HTERT RPE-1 (cell line): ENCODE measurements around the gene RGS9.
"Not testable (repeated sequence)": the region's sequence is repeated elsewhere in the genome, so short reads cannot be mapped to it uniquely, and the experiment has no call there.

Experiments used
- in situ Hi-C: fragments of 300-500 bp; cut with MboI; formaldehyde crosslinking; loops from 4 replicates; pipeline ENCODE4 v1.14.3; 2020; ENCODE audit warnings: low sequenced_read_pairs

The RGS9 gene

GRCh38 chr17:65109990-65110680, 27.0 kb upstream of the RGS9 start:
- in situ Hi-C loops, result no loop called here

DNA sequence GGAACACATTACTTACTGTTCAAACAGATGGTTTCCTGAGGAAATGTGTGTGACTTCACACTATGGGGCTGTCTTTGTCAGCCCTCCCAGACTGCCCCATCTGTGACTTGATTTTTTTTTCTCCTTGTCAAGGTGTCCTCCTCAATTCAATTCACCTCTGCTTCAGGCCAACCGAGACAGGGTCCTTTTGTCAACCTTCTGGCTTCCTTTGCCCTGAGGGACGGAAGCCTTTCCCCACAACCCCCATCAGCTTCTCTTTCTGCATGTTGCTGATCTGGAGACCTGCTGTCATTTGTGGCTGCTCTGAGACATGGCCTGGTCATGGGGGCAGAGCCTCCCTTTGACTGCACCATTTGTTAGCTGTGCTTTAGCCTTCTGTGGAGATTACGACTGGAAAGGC, 21.3 kb upstream of the RGS9 start:
- in situ Hi-C loops, result no loop called here

GRCh38 chr17:65116515-65116914, 20.7 kb upstream of the RGS9 start:
- in situ Hi-C loops, result not testable (repeated sequence)

DNA sequence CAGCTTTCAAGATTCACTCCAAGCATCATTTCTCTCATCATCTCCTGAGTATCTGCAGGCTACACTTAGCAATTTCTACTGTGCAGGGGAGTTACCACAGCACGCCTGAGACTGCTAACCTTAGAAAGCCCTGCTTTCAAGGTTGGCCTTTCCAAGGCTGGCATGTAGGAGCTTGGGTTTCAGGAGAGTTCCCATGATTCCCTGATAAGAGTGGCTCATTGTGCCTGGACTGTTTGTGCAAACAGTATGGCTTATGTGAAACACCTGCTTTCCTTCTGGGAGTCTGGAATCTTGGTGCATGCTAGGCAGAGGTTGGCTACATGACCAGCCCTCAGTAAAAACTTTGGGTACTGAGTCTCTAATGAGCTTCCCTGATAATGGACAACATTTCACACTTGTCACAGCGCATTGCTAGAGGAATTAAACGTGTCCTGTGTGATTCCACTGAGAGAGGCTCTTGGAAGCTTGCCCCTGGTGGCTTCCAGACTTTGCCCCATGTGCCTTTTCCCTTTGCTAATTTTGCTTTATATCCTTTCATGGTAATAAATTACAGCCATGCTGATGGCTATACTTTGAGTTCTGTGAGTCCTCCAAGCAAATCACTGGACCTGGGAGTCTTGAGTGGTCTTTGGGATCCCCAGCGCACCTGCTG, 19.7 kb upstream of the RGS9 start:
- in situ Hi-C loops, result no loop called here

GRCh38 chr17:65121368-65121767, 15.8 kb upstream of the RGS9 start:
- in situ Hi-C loops, result no loop called here

- in situ Hi-C loops, result no loop called here
Observed at GRCh38 chr17:65121916-65122806, 15.0 kb upstream of the RGS9 start.

- in situ Hi-C loops, result no loop called here
Observed at GRCh38 chr17:65122836-65123756, 14.1 kb upstream of the RGS9 start.

DNA sequence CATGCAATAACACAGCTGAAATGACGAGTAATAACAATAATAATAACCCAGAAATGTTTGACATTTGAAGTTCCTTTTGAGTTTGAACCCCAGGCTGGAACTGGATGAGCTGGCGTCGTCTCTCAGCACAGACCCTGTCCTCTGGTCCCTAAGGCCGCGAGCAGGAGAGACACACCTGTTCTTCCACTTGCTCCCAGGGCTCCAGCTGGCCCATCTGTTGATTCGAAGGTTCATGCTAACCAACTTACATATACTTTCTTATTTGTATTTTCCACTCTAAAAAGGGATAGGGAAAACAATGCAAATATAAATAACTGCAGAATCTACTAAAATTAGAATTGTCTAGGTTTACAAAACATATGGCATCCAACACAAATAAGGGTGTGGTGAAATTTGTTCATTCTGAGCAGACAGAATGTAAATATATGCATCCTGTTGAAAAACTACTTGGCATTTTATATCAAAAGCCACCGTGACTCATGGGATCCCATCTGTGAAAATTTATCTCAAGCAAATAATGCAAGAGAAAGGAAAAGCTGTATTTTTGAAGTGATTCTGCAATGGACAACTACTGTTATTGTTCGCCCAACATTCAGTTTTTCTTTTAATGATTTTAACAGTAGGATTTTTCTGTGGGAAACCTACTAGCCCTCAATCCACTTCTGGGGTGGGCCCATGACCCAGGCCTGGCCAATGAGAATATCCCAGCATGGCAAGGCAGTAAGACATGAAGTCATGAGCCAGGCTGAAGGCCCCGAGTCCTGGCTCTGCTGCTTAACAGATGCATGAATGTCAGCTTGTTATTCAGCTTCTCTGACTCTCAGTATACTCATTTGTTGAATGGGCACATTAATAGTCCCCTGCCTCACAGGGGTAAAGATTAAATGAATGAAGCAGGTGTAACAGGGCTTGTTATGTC, 13.2 kb upstream of the RGS9 start:
- in situ Hi-C loops, result no loop called here

- in situ Hi-C loops, result no loop called here
Observed at GRCh38 chr17:65130832-65131231, 6.3 kb upstream of the RGS9 start.

DNA sequence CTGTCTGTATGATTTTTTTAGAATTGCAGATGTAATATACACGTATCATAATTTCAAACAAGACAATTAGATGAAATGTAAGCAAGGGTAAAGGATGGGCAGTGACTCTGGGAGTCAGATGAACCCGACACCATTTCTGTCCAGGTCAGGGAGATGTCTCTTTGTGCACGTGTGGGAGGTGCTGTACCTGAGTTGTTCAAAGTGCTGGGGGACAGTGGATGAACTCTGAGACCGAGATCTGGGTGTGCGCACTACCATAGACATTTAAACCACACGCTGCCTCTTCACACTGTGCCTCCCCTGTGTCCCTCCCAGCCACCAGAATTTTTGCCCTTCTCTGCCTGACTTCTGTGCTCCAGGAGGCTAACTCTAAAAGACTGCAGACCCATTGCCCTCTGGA, 5.9 kb upstream of the RGS9 start:
- in situ Hi-C loops, result no loop called here

DNA sequence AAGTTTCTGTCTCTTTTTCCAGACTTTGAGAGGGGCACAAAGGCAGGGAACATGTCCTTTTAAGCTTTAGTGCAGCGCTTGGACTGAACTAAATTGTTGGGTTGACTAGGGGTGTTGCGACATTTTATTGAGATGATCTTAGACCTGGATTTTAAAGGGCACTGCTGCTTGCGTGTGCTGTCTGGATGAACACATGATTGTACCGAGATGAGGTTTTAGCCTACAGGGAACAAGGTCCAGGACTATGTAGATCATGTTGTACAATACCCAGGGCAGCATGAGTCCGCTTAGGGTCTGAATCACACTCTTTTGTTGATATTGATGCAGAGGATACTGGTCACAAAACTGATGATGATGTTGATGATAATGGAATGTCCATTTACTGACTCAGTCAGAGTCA, 5.2 kb upstream of the RGS9 start:
- in situ Hi-C loops, result no loop called here

- in situ Hi-C loops, result no loop called here
Observed at GRCh38 chr17:65134035-65134434, 3.1 kb upstream of the RGS9 start.

DNA sequence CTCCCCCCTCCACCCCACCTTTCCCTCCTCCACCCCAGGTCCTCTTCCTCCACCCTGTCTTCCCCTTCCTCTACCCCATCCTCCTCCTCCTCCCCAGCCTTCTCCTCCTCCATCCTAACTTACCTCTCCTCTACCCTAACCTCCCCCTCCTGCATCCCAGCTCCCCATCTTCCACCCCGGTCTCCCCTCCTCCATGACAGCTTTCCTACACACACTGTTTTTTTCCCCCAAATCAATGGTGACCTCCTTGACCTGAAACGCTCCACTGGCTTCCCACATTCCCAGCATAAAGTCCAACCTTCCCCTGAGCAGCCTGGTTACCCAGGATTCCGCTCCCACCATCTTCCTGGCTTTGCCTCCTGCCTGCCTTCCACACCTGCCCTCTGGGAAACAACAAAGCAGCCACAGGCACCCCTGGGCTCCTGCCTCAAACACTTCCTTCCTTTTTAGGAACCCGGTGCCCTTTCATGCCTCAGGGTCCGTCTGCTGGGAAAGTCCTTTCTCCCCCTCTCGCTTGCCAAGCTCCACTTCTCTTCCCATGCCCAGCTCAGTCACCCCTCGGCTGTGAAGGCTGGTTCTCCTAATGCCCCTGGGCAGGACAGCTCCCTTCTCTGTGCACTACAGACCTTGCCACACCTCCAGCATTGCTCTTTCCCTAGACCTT, 2.1 kb downstream of the RGS9 start:
- in situ Hi-C loops, result no loop called here

- in situ Hi-C loops, result no loop called here
Observed at GRCh38 chr17:65142247-65142646, 5.1 kb downstream of the RGS9 start.

- in situ Hi-C loops, result no loop called here
Observed at GRCh38 chr17:65143889-65144604, 6.9 kb downstream of the RGS9 start.

- in situ Hi-C loops, result no loop called here
Observed at GRCh38 chr17:65145743-65146142, 8.6 kb downstream of the RGS9 start.

- in situ Hi-C loops, result no loop called here
Observed at GRCh38 chr17:65147955-65148354, 10.8 kb downstream of the RGS9 start.

DNA sequence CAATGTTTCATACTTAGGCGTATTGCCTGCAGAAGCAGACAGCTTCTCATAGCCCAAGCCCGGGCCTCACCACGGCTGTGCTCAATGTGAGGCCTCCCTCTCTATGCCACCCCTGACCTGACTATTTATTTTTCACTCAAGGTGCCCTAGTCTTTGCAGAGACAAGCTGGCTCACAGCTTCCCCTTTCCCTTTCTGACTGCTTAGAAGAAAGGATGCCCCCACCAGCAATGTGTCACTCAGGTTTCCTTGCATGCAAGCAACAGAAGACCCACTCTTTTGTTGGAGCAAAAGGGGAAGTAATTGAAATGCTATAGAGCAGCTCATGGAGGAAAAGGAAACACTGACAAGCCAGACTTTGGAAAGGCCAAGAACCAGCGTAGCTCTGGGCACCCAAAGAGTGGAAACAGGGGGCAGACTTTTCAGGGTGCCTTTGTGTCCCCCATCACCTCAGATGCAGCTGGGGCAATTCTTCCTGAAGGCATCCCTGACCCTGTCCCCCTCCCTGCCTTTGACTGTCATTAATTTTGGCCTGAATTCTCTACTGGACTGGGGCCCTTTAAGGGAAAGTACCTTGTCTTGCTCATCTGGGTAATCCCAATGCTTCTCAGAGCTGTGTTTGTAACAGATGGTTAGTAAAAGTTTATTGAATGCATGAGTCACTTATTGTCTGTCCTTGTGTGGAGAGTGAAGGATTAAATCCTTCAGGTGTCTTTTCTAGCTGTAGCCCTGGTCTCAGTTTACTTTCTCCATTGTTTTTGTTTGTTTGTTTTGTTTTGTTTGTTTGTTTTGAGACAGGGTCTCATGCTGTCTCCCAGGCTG, 17.8 kb downstream of the RGS9 start:
- in situ Hi-C loops, result no loop called here
